Stimulated activated CD8-positive, alpha-beta memory T cell treated with anti-CD3 and anti-CD28 coated beads, Interleukin-12 subunit alpha, Interleukin-12 subunit beta, amount 100 ng/mL, for 24 hours (primary cell): ENCODE data around the gene GATAD2A.
A peak's percentile ranks its signal among the peaks of the same experiment; 100 is the strongest.

Experiments
- DNase-seq: peaks from one replicate; pipeline ENCODE4 v3.0.0-alpha.2; 2020; ENCODE audit errors: extremely low read depth

GATAD2A gene

GRCh38 chr19:19488875-19489690 is 83.6 kb downstream of the GATAD2A start:
- DNase-seq: peak; percentile 62

GRCh38 chr19:19489804-19490204 is 84.3 kb downstream of the GATAD2A start:
- DNase-seq: no peak

- peak; percentile 50 for DNase-seq
Measured at GRCh38 chr19:19490214-19490968, 84.9 kb downstream of the GATAD2A start.

- DNase-seq: no peak
Measured at GRCh38 chr19:19491321-19492025, 86.0 kb downstream of the GATAD2A start.

- DNase-seq: no peak
Measured at GRCh38 chr19:19492026-19492610, 86.6 kb downstream of the GATAD2A start.

GRCh38 chr19:19493841-19494546 is 88.5 kb downstream of the GATAD2A start:
- no peak for DNase-seq

GRCh38 chr19:19495614-19496603 is 90.4 kb downstream of the GATAD2A start:
- no peak for DNase-seq

GRCh38 chr19:19498255-19498991 is 92.9 kb downstream of the GATAD2A start:
- no peak for DNase-seq

GRCh38 chr19:19499272-19499995 is 94.0 kb downstream of the GATAD2A start:
- DNase-seq: no peak

GRCh38 chr19:19500975-19501644 is 95.6 kb downstream of the GATAD2A start:
- DNase-seq: no peak

GRCh38 chr19:19501798-19502197 is 96.3 kb downstream of the GATAD2A start:
- no peak for DNase-seq

- no peak for DNase-seq
Measured at GRCh38 chr19:19502281-19502680, 96.8 kb downstream of the GATAD2A start.

- no peak for DNase-seq
Measured at GRCh38 chr19:19502808-19503602, 97.5 kb downstream of the GATAD2A start.

- no peak for DNase-seq
Measured at GRCh38 chr19:19504754-19505668, 99.5 kb downstream of the GATAD2A start.

- no peak for DNase-seq
Measured at GRCh38 chr19:19505669-19506326, 100.3 kb downstream of the GATAD2A start.

GRCh38 chr19:19506592-19506991 is 101.1 kb downstream of the GATAD2A start:
- no peak for DNase-seq
